Tibial artery (tissue), 4 donors: ENCODE measurements around the gene GBX1.

Experiments
- DNase-seq, 2 donors: peaks; one replicate each; pipeline ENCODE4 v3.0.0-alpha.2; 2019
- H3K27ac ChIP-seq, 2 donors: fragments of 200-600 bp; sonication (generic) in 1 of 2; 1 replicate in 1 of 2; 2 replicates in 1 of 2; pipeline ENCODE4 v1.5.1; 2018 to 2019; ENCODE audit warnings: mild to moderate bottlenecking in 1 of 2
- H3K27me3 ChIP-seq, 2 donors: fragments of 200-600 bp; sonication (generic) in 1 of 2; one replicate each; pipeline versions ENCODE4 v1.5.1 to v1.6.0; 2016 to 2019
- H3K36me3 ChIP-seq, 3 donors: fragments of 200-600 bp; sonication (generic) in 2 of 3; one replicate each; pipeline ENCODE4 v1.5.1; 2016 to 2019; ENCODE audit warnings: mild to moderate bottlenecking in 2 of 3
- H3K4me1 ChIP-seq, 4 donors: fragments of 200-600 bp; sonication (generic) in 2 of 4; 1 replicate in 3 of 4; 2 replicates in 1 of 4; pipeline ENCODE4 v1.5.1; 2016 to 2019
- H3K4me3 ChIP-seq, 2 donors: fragments of 200-600 bp; sonication (generic) in 1 of 2; 1 replicate in 1 of 2; 2 replicates in 1 of 2; pipeline ENCODE4 v1.5.1; 2018 to 2019; ENCODE audit warnings: mild to moderate bottlenecking in 2 of 2
- H3K9me3 ChIP-seq, 3 donors: fragments of 200-600 bp; sonication (generic) in 1 of 3; one replicate each; pipeline ENCODE4 v1.5.1; 2016 to 2019
- intact Hi-C: fragments of 100-400 bp; cut with DNase I; formaldehyde crosslinking; loops from one replicate; pipeline ENCODE4 v1.15.0; 2023; ENCODE audit warnings: low total_unique reads
- TF ChIP-seq, protein P1 (sequence below), 2 experiments: fragments of 200-600 bp in 1 of 2; fragments of 450-650 bp in 1 of 2; IDR thresholded peaks; one replicate each; pipeline ENCODE4 v1.5.1; 2017 to 2019; ENCODE audit warnings: antibody characterized with exemption in 2 of 2, mild to moderate bottlenecking in 1 of 2, moderate library complexity in 1 of 2

The GBX1 gene

GRCh38 chr7:151198945-151199848 lies 31.7 kb upstream of the GBX1 start:
- intact Hi-C loops = no loop called here
- DNase-seq = no peak
- Histone ChIP-seq H3K36me3 (no peaks in the 10 kb centered on the region), H3K4me1 (no peaks in the 10 kb centered on the region), H3K27me3 (peaks cover 0 to 49% of the 10 kb centered on the region in 2 donors), H3K27ac (no peak overlapping the region), H3K4me3 (no peak overlapping the region), H3K9me3 (no peaks in the 10 kb centered on the region)
- TF ChIP-seq, protein P1, sequence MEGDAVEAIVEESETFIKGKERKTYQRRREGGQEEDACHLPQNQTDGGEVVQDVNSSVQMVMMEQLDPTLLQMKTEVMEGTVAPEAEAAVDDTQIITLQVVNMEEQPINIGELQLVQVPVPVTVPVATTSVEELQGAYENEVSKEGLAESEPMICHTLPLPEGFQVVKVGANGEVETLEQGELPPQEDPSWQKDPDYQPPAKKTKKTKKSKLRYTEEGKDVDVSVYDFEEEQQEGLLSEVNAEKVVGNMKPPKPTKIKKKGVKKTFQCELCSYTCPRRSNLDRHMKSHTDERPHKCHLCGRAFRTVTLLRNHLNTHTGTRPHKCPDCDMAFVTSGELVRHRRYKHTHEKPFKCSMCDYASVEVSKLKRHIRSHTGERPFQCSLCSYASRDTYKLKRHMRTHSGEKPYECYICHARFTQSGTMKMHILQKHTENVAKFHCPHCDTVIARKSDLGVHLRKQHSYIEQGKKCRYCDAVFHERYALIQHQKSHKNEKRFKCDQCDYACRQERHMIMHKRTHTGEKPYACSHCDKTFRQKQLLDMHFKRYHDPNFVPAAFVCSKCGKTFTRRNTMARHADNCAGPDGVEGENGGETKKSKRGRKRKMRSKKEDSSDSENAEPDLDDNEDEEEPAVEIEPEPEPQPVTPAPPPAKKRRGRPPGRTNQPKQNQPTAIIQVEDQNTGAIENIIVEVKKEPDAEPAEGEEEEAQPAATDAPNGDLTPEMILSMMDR (IDR thresholded peaks at IDR 0.05) = no peak

- peaks cover 0 to 49% of the 10 kb centered on the region in 2 donors for H3K27me3 ChIP-seq
- no peaks in the 10 kb centered on the region for H3K9me3 ChIP-seq
- no peak overlapping the region for H3K4me3 ChIP-seq
- no peaks in the 10 kb centered on the region for H3K36me3 ChIP-seq
- no peak overlapping the region for H3K27ac ChIP-seq
- H3K4me1 ChIP-seq = no peaks in the 10 kb centered on the region
- DNase-seq = no peak
- intact Hi-C loops = no loop called here
- TF ChIP-seq, protein P1 (IDR thresholded peaks at IDR 0.05) = no peak
These were observed 30.4 kb upstream of the GBX1 start for GRCh38 chr7:151197932-151198331.

GRCh38 chr7:151195616-151196450 lies 28.3 kb upstream of the GBX1 start:
- H3K36me3 ChIP-seq = no peaks in the 10 kb centered on the region
- H3K27ac ChIP-seq = no peak overlapping the region
- no peaks in the 10 kb centered on the region for H3K4me1 ChIP-seq
- peaks cover 0 to 59% of the 10 kb centered on the region in 2 donors for H3K27me3 ChIP-seq
- H3K4me3 ChIP-seq = no peak overlapping the region
- H3K9me3 ChIP-seq = no peaks in the 10 kb centered on the region
- TF ChIP-seq, protein P1 (IDR thresholded peaks at IDR 0.05) = no peak
- intact Hi-C loops = no loop called here
- DNase-seq = no peak

GRCh38 chr7:151194188-151194587 lies 26.7 kb upstream of the GBX1 start:
- no peak for DNase-seq
- Histone ChIP-seq H3K4me3 (no peak overlapping the region), H3K27me3 (peaks cover 0 to 45% of the 10 kb centered on the region in 2 donors), H3K36me3 (no peaks in the 10 kb centered on the region), H3K9me3 (no peaks in the 10 kb centered on the region), H3K4me1 (no peaks in the 10 kb centered on the region), H3K27ac (no peak overlapping the region)
- TF ChIP-seq, protein P1 (IDR thresholded peaks at IDR 0.05) = no peak
- intact Hi-C loops = no loop called here

GRCh38 chr7:151193203-151193978 lies 25.9 kb upstream of the GBX1 start:
- Histone ChIP-seq H3K36me3 (no peaks in the 10 kb centered on the region), H3K9me3 (no peaks in the 10 kb centered on the region), H3K4me1 (no peaks in the 10 kb centered on the region), H3K27me3 (peaks cover 0 to 37% of the 10 kb centered on the region in 2 donors), H3K4me3 (no peak overlapping the region), H3K27ac (no peak overlapping the region)
- TF ChIP-seq, protein P1 (IDR thresholded peaks at IDR 0.05) = no peak
- intact Hi-C loops = no loop called here
- no peak for DNase-seq
